HCT116 (cell line): ENCODE results near the gene RANGAP1. TPM values are rescaled to one million over a fixed set of nuclear protein-coding genes. Genes with fewer than 3 reads are reported as not detected.

Source experiments
- ATAC-seq: fragments of 200-7000 bp; cut with Tn5 transposase; 2 replicates; pipeline ENCODE4 v1.9.1; 2020; ENCODE audit warnings: mild to moderate bottlenecking, moderate library complexity
- BruUV-seq: library from RNA; stranded (reverse); fragments of 400-500 nt; replicated peaks from 2 replicates; lab custom pipeline; 2021; lab: Mats Ljungman, UMichigan
- CTCF ChIA-PET: fragments of 300-600 bp; sonication (Branson Sonifier 250); formaldehyde crosslinking; loops from one replicate; lab custom pipeline; 2021; ENCODE audit warnings: antibody characterized with exemption; lab: Charles Lee
- POLR2A ChIA-PET: fragments of 300-600, 350-600 bp; sonication (Branson Sonifier 250); formaldehyde crosslinking; loops from one replicate; lab custom pipeline; 2021; ENCODE audit warnings: antibody characterized with exemption; lab: Charles Lee
- RAD21 ChIA-PET, 2 experiments: fragments of 300-600 bp; sonication (Branson Sonifier 250); formaldehyde crosslinking; loops; one replicate each; lab custom pipeline; 2023; ENCODE audit warnings: low total read pairs in 2 of 2; ENCODE audit not compliant: uncharacterized antibody in 2 of 2, unreplicated experiment in 2 of 2, low non-redundant PET in 1 of 2; lab: Charles Lee
- DNase-seq: peaks from one replicate; pipeline ENCODE4 v3.0.0-alpha.2; 2010; ENCODE audit warnings: low read depth, low spot score
- H2AFZ ChIP-seq: fragments of 200-600 bp; shearing (Covaris generic), sonication (generic); 2 replicates; pipeline ENCODE4 v1.6.1; 2017; ENCODE audit warnings: low read depth, mixed run types, mixed read lengths, antibody characterized with exemption, low read length; ENCODE audit not compliant: poor library complexity, severe bottlenecking
- H3K27ac ChIP-seq: 2 replicates; pipeline ENCODE4 v1.5.1; 2012; ENCODE audit warnings: low read depth, low read length
- H3K27me3 ChIP-seq: fragments of 200-600 bp; sonication (generic); 2 replicates; pipeline ENCODE4 v1.6.1; 2016; ENCODE audit warnings: mixed run types, low read length, mixed read lengths; ENCODE audit not compliant: insufficient read depth
- H3K36me3 ChIP-seq, 2 experiments: fragments of 200-500 bp in 1 of 2; fragments of 200-600 bp in 1 of 2; sonication (Bioruptor generic) in 1 of 2; sonication (generic) in 1 of 2; 2 replicates each; pipeline versions ENCODE4 v1.5.1 to v1.6.1; 2014 to 2016; ENCODE audit warnings: low read length in 2 of 2, inconsistent platforms in 1 of 2, mixed read lengths in 1 of 2, mixed run types in 1 of 2; ENCODE audit not compliant: insufficient read depth in 2 of 2, control insufficient read depth in 1 of 2
- H3K4me1 ChIP-seq, 2 experiments: fragments of 200-600 bp in 1 of 2; sonication (generic) in 1 of 2; 2 replicates each; pipeline versions ENCODE4 v1.5.1 to v1.6.1; 2012 to 2017; ENCODE audit warnings: low read length in 2 of 2, inconsistent platforms in 1 of 2, mild to moderate bottlenecking in 1 of 2, mixed read lengths in 1 of 2, mixed run types in 1 of 2, moderate library complexity in 1 of 2; ENCODE audit not compliant: insufficient read depth in 2 of 2, control insufficient read depth in 1 of 2
- H3K4me2 ChIP-seq: fragments of 200-600 bp; sonication (generic); 2 replicates; pipeline ENCODE4 v1.6.1; 2017; ENCODE audit warnings: mixed run types, low read length, mixed read lengths
- H3K4me3 ChIP-seq, 2 experiments: fragments of 200-600 bp in 1 of 2; sonication (generic) in 1 of 2; replicated peaks in 1 of 2; 2 replicates each; pipeline ENCODE4 v1.5.1; 2011 to 2016; ENCODE audit warnings: low read length in 2 of 2, control low read depth in 1 of 2, low read depth in 1 of 2, mild to moderate bottlenecking in 1 of 2, mixed read lengths in 1 of 2, mixed run types in 1 of 2
- H3K79me2 ChIP-seq: fragments of 200-600 bp; sonication (generic); 2 replicates; pipeline ENCODE4 v1.6.1; 2017; ENCODE audit warnings: mild to moderate bottlenecking, mixed run types, low read length, moderate library complexity, mixed read lengths; ENCODE audit not compliant: insufficient read depth
- H3K9ac ChIP-seq: fragments of 200-600 bp; sonication (generic); 2 replicates; pipeline ENCODE4 v1.6.1; 2016; ENCODE audit warnings: low read length, mixed read lengths
- H3K9me2 ChIP-seq: fragments of 200-600 bp; sonication (generic), shearing (Covaris generic); 2 replicates; pipeline ENCODE4 v1.6.1; 2017; ENCODE audit warnings: mixed run types, mild to moderate bottlenecking, moderate library complexity; ENCODE audit not compliant: insufficient read depth
- H3K9me3 ChIP-seq, 2 experiments: fragments of 200-500 bp in 1 of 2; fragments of 200-600 bp in 1 of 2; sonication (Bioruptor generic) in 1 of 2; sonication (generic) in 1 of 2; 2 replicates each; pipeline ENCODE4 v1.6.1; 2014 to 2017; ENCODE audit warnings: low read length in 2 of 2, mixed read lengths in 2 of 2, inconsistent platforms in 1 of 2, low read depth in 1 of 2, mild to moderate bottlenecking in 1 of 2, mixed run types in 1 of 2, moderate library complexity in 1 of 2; ENCODE audit not compliant: control insufficient read depth in 1 of 2, insufficient read depth in 1 of 2
- H4K20me1 ChIP-seq: fragments of 200-600 bp; sonication (generic), shearing (Covaris generic); 2 replicates; pipeline ENCODE4 v1.6.1; 2017; ENCODE audit warnings: mixed run types, mild to moderate bottlenecking, moderate library complexity; ENCODE audit not compliant: insufficient read depth
- CEBPB ChIP-seq: IDR thresholded peaks from 2 replicates; pipeline ENCODE4 v1.6.1; 2012; ENCODE audit warnings: low read depth
- CTCF ChIP-seq, 3 experiments: fragments of 200-600 bp in 1 of 3; sonication (generic) in 1 of 3; IDR thresholded peaks in 2 of 3; conservative IDR thresholded peaks in 1 of 3; 2 replicates each; pipeline ENCODE4 v1.5.1; 2012 to 2017; ENCODE audit warnings: low read depth in 2 of 3, low read length in 2 of 3, antibody characterized with exemption in 1 of 3, borderline replicate concordance in 1 of 3, control low read depth in 1 of 3, mild to moderate bottlenecking in 1 of 3, mixed read lengths in 1 of 3, mixed run types in 1 of 3, moderate library complexity in 1 of 3; ENCODE audit not compliant: insufficient read depth in 1 of 3
- EGR1 ChIP-seq: IDR thresholded peaks from 2 replicates; pipeline ENCODE4 v1.6.1; 2012; ENCODE audit warnings: low read depth
- JUND ChIP-seq: IDR thresholded peaks from 2 replicates; pipeline ENCODE4 v1.6.1; 2012
- MAX ChIP-seq: IDR thresholded peaks from 2 replicates; pipeline ENCODE4 v1.6.1; 2012
- POLR2A ChIP-seq: IDR thresholded peaks from 2 replicates; pipeline ENCODE4 v1.7.0; 2011; ENCODE audit warnings: borderline replicate concordance; ENCODE audit not compliant: insufficient read depth, insufficient read length; ENCODE audit errors: extremely low read depth
- RAD21 ChIP-seq: IDR thresholded peaks from 2 replicates; pipeline ENCODE4 v1.6.1; 2012; ENCODE audit warnings: low read depth, mild to moderate bottlenecking
- SIN3A ChIP-seq: IDR thresholded peaks from 2 replicates; pipeline ENCODE4 v1.6.1; 2012; ENCODE audit warnings: low read depth
- TCF7L2 ChIP-seq: IDR thresholded peaks from 2 replicates; pipeline ENCODE4 v1.7.0; 2011; ENCODE audit warnings: borderline replicate concordance, inconsistent platforms; ENCODE audit not compliant: insufficient read depth, insufficient read length; ENCODE audit errors: extremely low read depth
- YY1 ChIP-seq: IDR thresholded peaks from 2 replicates; pipeline ENCODE4 v1.6.1; 2011; ENCODE audit warnings: low read length, low read depth, moderate library complexity, mild to moderate bottlenecking; ENCODE audit not compliant: insufficient replicate concordance; ENCODE audit errors: extremely low read depth
- ZBTB33 ChIP-seq: IDR thresholded peaks from 2 replicates; pipeline ENCODE4 v1.6.1; 2011; ENCODE audit warnings: mild to moderate bottlenecking, low read length, moderate library complexity; ENCODE audit not compliant: insufficient replicate concordance; ENCODE audit errors: extremely low read depth
- ZFX ChIP-seq: fragments of 450-650 bp; IDR thresholded peaks from 2 replicates; pipeline ENCODE4 v1.6.1; 2017
- ZNF274 ChIP-seq: fragments of 200-500 bp; sonication (Bioruptor generic); IDR thresholded peaks from 2 replicates; pipeline ENCODE4 v1.6.1; 2014; ENCODE audit warnings: mild to moderate bottlenecking, low read depth, low read length, inconsistent platforms
- intact Hi-C: fragments of 100-400 bp; cut with micrococcal nuclease; formaldehyde crosslinking; loops from 2 replicates; pipeline ENCODE4 v1.10.0; 2022
- total RNA-seq: library from RNA; stranded (reverse); gene quantifications from one replicate; pipeline ENCODE4 v1.2.1, GENCODE V29; 2021; ENCODE audit not compliant: unreplicated experiment

RANGAP1 gene
- total RNA-seq, 1 experiment from 2014 or later: 121 TPM

- TF ChIP-seq EGR1: no peak
- TF ChIP-seq, all 23 proteins: peak for 0
These were observed 48.2 kb upstream of the RANGAP1 start (continued) for GRCh38 chr22:41334215-41334614.

GRCh38 chr22:41333806-41334205, 47.8 kb upstream of the RANGAP1 start:
- Histone ChIP-seq H3K27ac (no peak overlapping the region), H3K9me3 (no peaks in the 10 kb centered on the region), H3K4me3 (no peak overlapping the region), H3K36me3 (peaks cover 12 to 15% of the 10 kb centered on the region in 2 experiments; a peak in 3 of 4 replicates), H3K79me2 (no peaks in the 10 kb centered on the region), H3K4me2 (no peak overlapping the region), H3K27me3 (no peaks in the 10 kb centered on the region), H4K20me1 (no peaks in the 10 kb centered on the region), H3K9me2 (no peaks in the 10 kb centered on the region), H2AFZ (no peak overlapping the region)
- RAD21 ChIA-PET: no interaction called here
- no peak for DNase-seq
- CTCF ChIA-PET: no interaction called here
- intact Hi-C loops: no loop called here
- no TSS peak for BruUV-seq
- TF ChIP-seq CEBPB (no peak), ZNF274 (no peak), JUND (no peak), MAX (no peak), TCF7L2 (no peak), EGR1 (no peak), SIN3A (no peak)
- TF ChIP-seq, all 23 proteins: peak for 0
- no peak for ATAC-seq
- POLR2A ChIA-PET: no interaction called here
- Histone ChIP-seq H3K9ac (no peak overlapping the region), H3K4me1 (no peaks in the 10 kb centered on the region)

GRCh38 chr22:41332217-41332939, 46.4 kb upstream of the RANGAP1 start:
- H2AFZ ChIP-seq: no peak overlapping the region
- H3K4me2 ChIP-seq: no peak overlapping the region
- ChIA-PET CTCF (no interaction called here), POLR2A (no interaction called here), RAD21 (no interaction called here)
- H3K79me2 ChIP-seq: no peaks in the 10 kb centered on the region
- no peak overlapping the region for H3K9ac ChIP-seq
- no peak overlapping the region for H3K4me3 ChIP-seq
- H4K20me1 ChIP-seq: no peaks in the 10 kb centered on the region
- intact Hi-C loops: no loop called here
- no peaks in the 10 kb centered on the region for H3K9me3 ChIP-seq
- H3K36me3 ChIP-seq: peaks cover 19 to 22% of the 10 kb centered on the region in 2 experiments; a peak in 3 of 4 replicates
- DNase-seq (no peak), ATAC-seq (no peak)
- no peak overlapping the region for H3K27ac ChIP-seq
- BruUV-seq: no TSS peak
- no peaks in the 10 kb centered on the region for H3K9me2 ChIP-seq
- no peaks in the 10 kb centered on the region for H3K27me3 ChIP-seq
- no peaks in the 10 kb centered on the region for H3K4me1 ChIP-seq
- TF ChIP-seq CTCF (IDR thresholded peaks at IDR 0.05 in 2 of 3, conservative IDR thresholded peaks at IDR 0.05 in 1 of 3; ENCODE audit: borderline replicate concordance in 1 of 3, insufficient read depth in 1 of 3, low read depth in 2 of 3, low read length in 2 of 3) (no peak), ZBTB33 (no peak), TCF7L2 (no peak), POLR2A (no peak), YY1 (no peak), EGR1 (no peak), SIN3A (no peak), JUND (no peak), ZFX (no peak), RAD21 (no peak)
